Measurements from ENCODE around the gene EPHB6. TPM values are rescaled to one million over a fixed set of nuclear protein-coding genes. Genes with fewer than 3 reads are reported as not detected.

EPHB6 gene
- total RNA-seq, 4 donors from 2014 or later = 0.53 to 19.0 (median 5.5) TPM

DNA sequence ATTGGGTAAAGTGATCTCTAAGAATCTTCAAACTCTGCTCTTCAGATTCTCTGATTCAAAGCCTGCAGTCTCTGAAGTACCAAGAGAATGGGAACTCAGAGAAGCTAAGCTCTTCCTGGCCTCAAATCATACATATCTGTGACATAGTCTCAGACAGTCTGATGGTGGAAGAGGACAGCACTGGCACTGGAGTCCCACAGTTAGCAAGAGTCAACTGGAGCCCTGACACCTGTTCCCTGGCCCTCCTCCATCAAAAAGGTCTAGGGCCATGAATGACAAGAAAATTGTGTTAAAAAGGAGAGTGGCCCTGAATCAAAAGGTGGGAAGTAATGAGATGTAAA lies 46.4 kb upstream of the EPHB6 start:
- H3K27me3 ChIP-seq = no peaks in the 10 kb centered on the region
- peak overlapping the region; percentile 59 to 96 (median 82) for H3K27ac ChIP-seq
- no peaks in the 10 kb centered on the region for H3K9me3 ChIP-seq
- TF ChIP-seq POLR2A (IDR thresholded peaks at IDR 0.05) = no peak
- peak in 1 of 3 donors; percentile 46 for DNase-seq
- H3K4me1 ChIP-seq = peaks cover 0 to 51% (median 7%) of the 10 kb centered on the region in 4 donors
- H3K36me3 ChIP-seq = no peaks in the 10 kb centered on the region
- H3K4me3 ChIP-seq = no peak overlapping the region

GRCh38 chr7:142808802-142809583 lies 45.9 kb upstream of the EPHB6 start:
- Histone ChIP-seq H3K36me3 (no peaks in the 10 kb centered on the region), H3K27me3 (no peaks in the 10 kb centered on the region), H3K4me3 (no peak overlapping the region), H3K4me1 (peaks cover 0 to 46% (median 6%) of the 10 kb centered on the region in 4 donors), H3K9me3 (no peaks in the 10 kb centered on the region), H3K27ac (peak overlapping the region; percentile 59 to 96 (median 85))
- peak in 2 of 3 donors; percentile 96 to 97 for DNase-seq
- TF ChIP-seq, protein P1, sequence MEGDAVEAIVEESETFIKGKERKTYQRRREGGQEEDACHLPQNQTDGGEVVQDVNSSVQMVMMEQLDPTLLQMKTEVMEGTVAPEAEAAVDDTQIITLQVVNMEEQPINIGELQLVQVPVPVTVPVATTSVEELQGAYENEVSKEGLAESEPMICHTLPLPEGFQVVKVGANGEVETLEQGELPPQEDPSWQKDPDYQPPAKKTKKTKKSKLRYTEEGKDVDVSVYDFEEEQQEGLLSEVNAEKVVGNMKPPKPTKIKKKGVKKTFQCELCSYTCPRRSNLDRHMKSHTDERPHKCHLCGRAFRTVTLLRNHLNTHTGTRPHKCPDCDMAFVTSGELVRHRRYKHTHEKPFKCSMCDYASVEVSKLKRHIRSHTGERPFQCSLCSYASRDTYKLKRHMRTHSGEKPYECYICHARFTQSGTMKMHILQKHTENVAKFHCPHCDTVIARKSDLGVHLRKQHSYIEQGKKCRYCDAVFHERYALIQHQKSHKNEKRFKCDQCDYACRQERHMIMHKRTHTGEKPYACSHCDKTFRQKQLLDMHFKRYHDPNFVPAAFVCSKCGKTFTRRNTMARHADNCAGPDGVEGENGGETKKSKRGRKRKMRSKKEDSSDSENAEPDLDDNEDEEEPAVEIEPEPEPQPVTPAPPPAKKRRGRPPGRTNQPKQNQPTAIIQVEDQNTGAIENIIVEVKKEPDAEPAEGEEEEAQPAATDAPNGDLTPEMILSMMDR (IDR thresholded peaks at IDR 0.05) = no peak
- peak in 1 of 2 donors; percentile 43 for TF ChIP-seq POLR2A (IDR thresholded peaks at IDR 0.05)

DNA sequence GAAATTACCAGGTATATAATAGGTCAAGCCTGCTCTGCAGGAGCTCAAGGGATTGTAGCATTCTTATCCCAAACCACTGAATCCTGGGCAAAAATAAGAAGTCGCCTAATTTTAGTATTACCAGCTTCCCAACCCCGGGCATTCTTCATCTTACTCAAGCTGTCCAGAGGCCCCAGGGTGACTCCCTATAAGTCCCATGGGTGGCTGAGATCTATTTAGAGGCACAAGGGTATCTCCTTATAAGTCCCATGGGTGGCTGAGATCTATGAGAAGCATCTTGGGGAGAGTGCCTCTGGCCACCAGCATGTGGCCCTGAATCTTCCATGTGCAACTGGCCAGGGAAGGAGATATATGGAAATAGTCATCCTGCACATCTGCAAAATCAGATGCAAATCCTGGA lies 45.2 kb upstream of the EPHB6 start:
- H3K4me1 ChIP-seq = peaks cover 0 to 39% (median 3%) of the 10 kb centered on the region in 4 donors
- H3K36me3 ChIP-seq = no peaks in the 10 kb centered on the region
- H3K27me3 ChIP-seq = no peaks in the 10 kb centered on the region
- no peak for TF ChIP-seq POLR2A (IDR thresholded peaks at IDR 0.05)
- TF ChIP-seq, protein P1 (IDR thresholded peaks at IDR 0.05) = no peak
- peak overlapping the region; percentile 56 to 96 (median 78) for H3K27ac ChIP-seq
- no peaks in the 10 kb centered on the region for H3K9me3 ChIP-seq
- H3K4me3 ChIP-seq = no peak overlapping the region
- DNase-seq = no peak

- H3K36me3 ChIP-seq = no peaks in the 10 kb centered on the region
- DNase-seq = no peak
Measured at GRCh38 chr7:142811154-142811737, 43.6 kb upstream of the EPHB6 start.

DNA sequence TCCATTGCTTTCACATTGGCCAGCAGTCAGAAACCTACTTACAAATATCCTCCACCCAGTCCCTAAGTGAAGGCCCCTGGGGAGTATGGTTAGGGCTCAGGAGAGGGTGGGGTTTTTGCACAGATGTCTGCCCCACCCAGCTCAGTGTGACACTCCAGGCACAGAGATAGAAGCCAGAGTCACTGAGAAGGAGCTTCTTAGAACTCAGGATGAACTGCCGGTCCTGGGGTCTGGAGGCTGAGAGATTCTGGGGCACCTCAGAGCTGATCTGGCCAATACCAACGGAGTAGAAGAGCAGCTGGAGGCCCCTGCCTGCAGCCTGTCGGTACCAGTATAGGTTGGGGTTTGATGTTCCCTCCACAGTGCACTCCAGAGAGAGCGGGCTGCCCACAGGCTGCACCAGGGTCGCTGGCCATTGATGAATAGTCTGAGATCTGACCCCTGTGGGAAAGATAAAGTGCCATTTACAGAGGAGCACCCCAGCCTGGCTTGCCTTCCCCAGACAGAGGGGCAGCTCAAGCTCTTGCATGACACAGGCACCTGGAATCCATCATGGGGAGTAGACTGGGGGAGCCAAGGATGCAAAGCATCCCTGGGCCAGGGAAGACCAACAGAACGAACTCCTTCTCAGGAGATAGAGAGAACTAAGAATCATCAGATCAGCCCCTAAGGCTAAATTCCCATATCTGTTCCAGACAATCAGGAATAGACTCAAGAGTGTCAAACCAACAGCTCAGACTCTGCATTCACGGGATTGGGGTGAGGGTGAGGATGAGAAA lies 42.2 kb upstream of the EPHB6 start:
- TF ChIP-seq POLR2A (IDR thresholded peaks at IDR 0.05) = no peak
- TF ChIP-seq, protein P1 (IDR thresholded peaks at IDR 0.05) = no peak
- no peaks in the 10 kb centered on the region for H3K36me3 ChIP-seq
- H3K27me3 ChIP-seq = no peaks in the 10 kb centered on the region
- no peaks in the 10 kb centered on the region for H3K9me3 ChIP-seq
- peak overlapping the region in 2 of 4 donors; percentile 28 to 96 for H3K27ac ChIP-seq
- peaks cover 0 to 26% (median 2%) of the 10 kb centered on the region in 4 donors for H3K4me1 ChIP-seq
- peak in 1 of 3 donors; percentile 68 for DNase-seq
- H3K4me3 ChIP-seq = peak overlapping the region in 1 of 4 donors; percentile 15

More at GRCh38 chr7:142811154-142811737, 43.6 kb upstream of the EPHB6 start:
- Histone ChIP-seq H3K9me3 (no peaks in the 10 kb centered on the region), H3K27ac (peak overlapping the region in 3 of 4 donors; percentile 46 to 96 (median 76)), H3K4me3 (no peak overlapping the region), H3K27me3 (no peaks in the 10 kb centered on the region), H3K4me1 (peaks cover 0 to 39% (median 2%) of the 10 kb centered on the region in 4 donors)
- TF ChIP-seq, protein P1 (IDR thresholded peaks at IDR 0.05) = peak; percentile 39 to 68 (median 60)
- TF ChIP-seq POLR2A (IDR thresholded peaks at IDR 0.05) = no peak
